Activated CD8-positive, alpha-beta memory T cell treated with anti-CD3 and anti-CD28 coated beads, Interleukin-2, amount 10 ng/mL, durations not matched to agents 7 days and 5 days (primary cell): ENCODE results near the gene FILIP1L. TPM values are rescaled to one million over a fixed set of nuclear protein-coding genes. Genes with fewer than 3 reads are reported as not detected.

Experiments
- ATAC-seq: fragments of 150-1000 bp; cut with Tn5 transposase; one replicate; pipeline ENCODE4 v1.10.0; 2021; ENCODE audit warnings: moderate library complexity
- CTCF ChIA-PET: fragments of 350-600 bp; sonication (Branson Sonifier 250); formaldehyde crosslinking; loops from one replicate; lab custom pipeline; 2021; ENCODE audit warnings: antibody characterized with exemption; lab: Charles Lee
- DNase-seq: peaks from one replicate; pipeline ENCODE4 v3.0.0-alpha.2; 2020
- H3K27ac Mint-ChIP-seq: one replicate; pipeline ENCODE4 v1.8.0; 2021; ENCODE audit warnings: mild to moderate bottlenecking, mixed read lengths
- H3K27me3 Mint-ChIP-seq: one replicate; pipeline ENCODE4 v1.8.0; 2021; ENCODE audit warnings: mixed read lengths
- H3K36me3 Mint-ChIP-seq: one replicate; pipeline ENCODE4 v1.8.0; 2021; ENCODE audit warnings: mild to moderate bottlenecking, mixed read lengths
- H3K4me1 Mint-ChIP-seq: one replicate; pipeline ENCODE4 v1.8.0; 2021; ENCODE audit warnings: mixed read lengths
- H3K4me3 Mint-ChIP-seq: one replicate; pipeline ENCODE4 v1.8.0; 2021; ENCODE audit warnings: mild to moderate bottlenecking, moderate library complexity, mixed read lengths
- H3K9me3 Mint-ChIP-seq: one replicate; pipeline ENCODE4 v1.8.0; 2022; ENCODE audit warnings: low read depth, mixed read lengths
- total RNA-seq, 2 experiments: library from RNA; stranded (reverse); gene quantifications; one replicate each; pipeline ENCODE4 v1.2.3, GENCODE V29; 2021

Gene FILIP1L
- total RNA-seq, 2 experiments from 2014 or later: 2.4 to 15.5 TPM

DNA sequence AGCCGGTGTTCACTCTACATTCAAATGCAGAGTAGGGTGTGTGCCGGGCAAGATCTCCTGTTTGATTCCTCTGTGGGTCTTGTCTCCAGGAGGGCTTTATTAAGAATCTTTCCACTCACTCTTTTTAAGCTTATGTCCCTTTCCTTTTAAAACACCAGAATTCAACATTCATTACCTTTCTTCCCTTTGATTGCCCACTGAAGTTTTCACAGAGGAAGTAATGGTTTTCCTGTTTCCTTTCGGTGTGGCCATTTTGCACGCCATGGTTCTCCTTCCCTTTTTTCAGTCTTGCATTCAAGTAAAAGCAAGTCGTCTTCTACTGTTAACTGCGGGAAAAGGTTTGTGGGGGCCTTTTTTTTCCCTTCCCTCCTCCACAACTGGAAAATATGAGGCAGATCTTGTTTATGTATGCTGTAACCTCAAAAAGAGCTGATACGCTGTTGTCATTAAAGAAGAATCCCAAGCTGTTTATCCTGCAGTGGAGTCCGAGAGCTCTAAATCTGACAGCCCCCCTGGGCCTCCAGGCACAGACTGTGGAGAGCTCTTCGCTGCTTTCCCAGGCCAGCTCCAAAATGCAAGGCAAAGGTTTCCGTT, 40.5 kb downstream of the FILIP1L start:
- CTCF ChIA-PET: interaction anchor here (0.8 to 7.5 kb wide), 8 partner anchors 8 to 242 kb away, joined by 3 to 59 read pairs (median 6); no protein-coding TSS in a partner anchor
- no peaks in the 10 kb centered on the region for H3K27me3 Mint-ChIP-seq
- H3K36me3 Mint-ChIP-seq: peaks cover 45% of the 10 kb centered on the region
- DNase-seq (peak; percentile 58), ATAC-seq (peak; percentile 49)
- H3K27ac Mint-ChIP-seq: peak overlapping the region; percentile 88
- H3K9me3 Mint-ChIP-seq: no peaks in the 10 kb centered on the region
- peaks cover 66% of the 10 kb centered on the region for H3K4me1 Mint-ChIP-seq
- peak overlapping the region; percentile 45 for H3K4me3 Mint-ChIP-seq

DNA sequence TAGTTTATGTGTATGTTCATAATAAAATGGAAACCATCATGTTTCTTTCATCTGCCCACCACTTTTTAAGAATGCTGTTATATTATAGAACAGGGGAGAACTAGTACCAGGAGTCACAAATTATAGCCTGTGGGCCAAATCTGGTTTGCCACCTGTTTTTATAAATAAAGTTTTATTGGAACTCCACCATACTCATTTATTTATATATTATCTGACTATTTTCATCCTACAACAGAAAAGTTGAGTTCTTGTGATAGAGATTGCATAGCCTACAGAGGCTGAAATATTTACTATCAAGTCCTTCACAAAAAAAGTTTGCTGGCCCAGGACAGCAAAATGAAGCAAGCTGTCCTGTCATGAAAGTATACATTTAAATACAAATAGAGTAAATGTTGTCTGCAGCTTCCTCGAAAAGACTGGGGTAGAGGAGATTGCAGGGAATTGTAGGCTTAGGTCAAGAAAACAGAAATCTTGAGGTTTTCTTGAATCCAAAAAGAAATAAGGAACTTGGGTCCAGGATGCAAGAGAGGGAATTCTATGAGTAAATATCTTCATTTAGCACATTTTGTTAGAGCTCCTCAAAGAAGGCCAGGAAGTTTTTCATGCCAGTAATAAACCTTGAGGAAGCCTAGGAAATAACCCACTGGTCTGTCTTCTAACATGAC, 41.1 kb downstream of the FILIP1L start:
- peaks cover 45% of the 10 kb centered on the region for H3K36me3 Mint-ChIP-seq
- peak overlapping the region; percentile 45 for H3K4me3 Mint-ChIP-seq
- peak overlapping the region; percentile 88 for H3K27ac Mint-ChIP-seq
- peaks cover 67% of the 10 kb centered on the region for H3K4me1 Mint-ChIP-seq
- CTCF ChIA-PET: interaction anchor here (0.8 to 7.5 kb wide), 10 partner anchors 9 to 241 kb away, joined by 3 to 59 read pairs (median 4); partner anchors contain the start of gene TBC1D23
- DNase-seq (no peak), ATAC-seq (peak; percentile 14)
- no peaks in the 10 kb centered on the region for H3K27me3 Mint-ChIP-seq
- H3K9me3 Mint-ChIP-seq: no peaks in the 10 kb centered on the region

DNA sequence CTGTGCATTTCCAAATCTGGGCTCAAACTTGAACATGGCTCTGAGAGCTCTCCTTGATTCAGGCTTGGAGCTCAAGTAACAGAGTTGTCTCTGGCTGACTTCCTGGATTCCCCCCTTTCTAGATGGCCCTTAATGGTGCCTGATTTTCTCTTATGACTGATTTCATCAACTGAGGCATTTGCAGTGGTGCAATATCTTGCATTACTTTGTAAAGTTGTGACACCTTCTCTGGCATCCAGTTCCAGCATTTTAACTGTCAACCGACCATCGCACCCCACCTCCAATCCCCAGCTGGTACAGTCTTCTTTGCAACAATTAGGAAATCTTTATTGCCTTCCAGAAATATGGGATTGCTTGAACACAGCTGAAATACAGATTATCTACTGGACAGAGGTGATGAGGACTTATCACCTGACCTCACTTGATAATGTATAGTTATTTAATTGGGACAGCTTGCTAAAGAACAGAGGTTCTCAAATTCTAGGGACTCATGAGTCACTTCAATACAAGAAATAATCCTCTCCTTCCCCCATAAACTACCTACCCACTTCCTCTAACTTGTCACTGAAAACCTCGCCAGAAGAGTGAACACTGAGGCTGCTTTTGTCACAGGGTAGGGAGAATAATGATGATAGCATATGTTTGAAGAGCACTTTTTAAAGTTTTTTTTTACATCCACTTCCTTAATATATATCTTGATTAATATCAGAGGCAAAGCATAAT, 41.8 kb downstream of the FILIP1L start:
- H3K4me3 Mint-ChIP-seq: peak overlapping the region; percentile 14
- peak overlapping the region; percentile 88 for H3K27ac Mint-ChIP-seq
- H3K4me1 Mint-ChIP-seq: peaks cover 67% of the 10 kb centered on the region
- no peaks in the 10 kb centered on the region for H3K27me3 Mint-ChIP-seq
- no peaks in the 10 kb centered on the region for H3K9me3 Mint-ChIP-seq
- ATAC-seq (peak; percentile 81), DNase-seq (peak; percentile 61)
- H3K36me3 Mint-ChIP-seq: peaks cover 45% of the 10 kb centered on the region
- CTCF ChIA-PET: interaction anchor here (0.9 to 7.5 kb wide), 9 partner anchors 12 to 230 kb away, joined by 3 to 59 read pairs (median 3); partner anchors contain the start of gene TBC1D23

DNA sequence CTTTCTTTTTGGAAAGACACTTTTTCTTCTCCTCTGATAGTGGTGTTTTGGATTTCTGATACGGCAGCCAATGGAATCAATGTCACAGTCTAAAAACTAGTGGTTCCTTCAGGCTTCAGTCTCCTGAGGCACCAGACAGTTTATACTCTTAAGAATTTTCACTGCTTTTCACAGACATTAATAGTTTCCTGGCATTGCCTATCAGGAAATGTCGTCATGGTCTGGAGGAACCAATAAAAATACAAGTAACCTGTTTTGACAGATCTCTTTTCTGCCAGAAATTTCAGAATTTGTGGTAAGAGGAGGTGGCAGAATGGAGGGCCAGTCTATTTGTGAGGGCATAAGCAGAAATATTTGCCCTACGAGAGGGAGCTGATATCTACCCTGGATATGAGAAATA, 44.8 kb downstream of the FILIP1L start:
- peaks cover 28% of the 10 kb centered on the region for H3K36me3 Mint-ChIP-seq
- no peak for ATAC-seq
- DNase-seq: no peak
- no peaks in the 10 kb centered on the region for H3K27me3 Mint-ChIP-seq
- H3K27ac Mint-ChIP-seq: no peak overlapping the region
- no peaks in the 10 kb centered on the region for H3K9me3 Mint-ChIP-seq
- H3K4me1 Mint-ChIP-seq: peaks cover 50% of the 10 kb centered on the region
- H3K4me3 Mint-ChIP-seq: no peak overlapping the region
- CTCF ChIA-PET: interaction anchor here (0.6 to 2.7 kb wide), 32 partner anchors 9 to 263 kb away, joined by 3 to 54 read pairs (median 5); partner anchors contain the start of genes CMSS1 and TBC1D23

DNA sequence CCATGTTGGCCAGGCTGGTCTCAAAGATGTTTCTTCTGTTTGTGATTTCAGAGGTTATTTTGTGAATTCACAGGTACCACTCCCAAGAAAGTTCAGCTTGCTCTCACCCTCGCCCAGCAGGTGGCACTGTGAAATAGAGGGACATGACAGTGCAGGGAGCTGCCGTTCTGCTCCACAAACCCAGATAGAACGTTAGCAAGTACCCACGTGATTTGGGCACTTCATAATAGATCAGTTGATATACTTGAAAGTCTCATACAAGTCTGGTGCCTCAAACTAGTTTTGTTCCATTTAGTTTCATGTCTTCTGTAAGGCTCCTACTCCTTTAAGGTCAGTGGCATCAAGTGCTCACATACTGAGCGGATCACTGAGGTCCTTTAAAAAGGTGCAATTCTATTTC, 45.5 kb downstream of the FILIP1L start:
- Mint-ChIP-seq H3K27ac (peak overlapping the region; percentile 4), H3K36me3 (peaks cover 28% of the 10 kb centered on the region), H3K4me3 (no peak overlapping the region), H3K9me3 (no peaks in the 10 kb centered on the region), H3K27me3 (no peaks in the 10 kb centered on the region), H3K4me1 (peaks cover 50% of the 10 kb centered on the region)
- ATAC-seq (peak; percentile 79), DNase-seq (peak; percentile 91)
- CTCF ChIA-PET: interaction anchor here (0.6 to 2.7 kb wide), 36 partner anchors 8 to 264 kb away, joined by 3 to 54 read pairs (median 4); partner anchors contain the start of genes CMSS1 and TBC1D23

DNA sequence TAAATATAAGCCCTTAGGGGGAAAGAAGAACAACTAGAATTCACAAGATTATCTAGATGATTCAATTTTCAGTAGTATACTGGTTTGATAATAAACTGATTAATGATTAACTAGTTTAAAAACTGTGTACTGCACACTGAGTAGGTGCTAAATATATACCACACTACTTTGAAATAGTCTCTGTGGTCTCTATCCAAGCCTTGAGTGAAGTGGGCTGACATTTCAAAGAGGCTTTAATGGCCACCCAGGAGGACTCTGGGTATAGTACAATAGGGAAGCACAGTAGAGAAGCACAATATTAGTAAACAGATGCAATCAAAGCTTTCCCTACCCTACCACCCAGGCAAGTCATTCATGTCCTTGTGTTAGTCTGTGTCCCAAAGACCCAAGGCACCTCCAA, 46.7 kb downstream of the FILIP1L start:
- Mint-ChIP-seq H3K4me3 (no peak overlapping the region), H3K36me3 (peaks cover 26% of the 10 kb centered on the region), H3K27me3 (no peaks in the 10 kb centered on the region), H3K4me1 (peaks cover 40% of the 10 kb centered on the region), H3K9me3 (no peaks in the 10 kb centered on the region), H3K27ac (no peak overlapping the region)
- ATAC-seq (no peak), DNase-seq (no peak)
- CTCF ChIA-PET: interaction anchor here (1.0 to 2.7 kb wide), 5 partner anchors 23 to 235 kb away, joined by 4 to 54 read pairs (median 24); no protein-coding TSS in a partner anchor

- CTCF ChIA-PET: interaction anchor here (0.7 to 2.9 kb wide), 3 partner anchors 36 to 233 kb away, joined by 3 to 12 read pairs (median 9); no protein-coding TSS in a partner anchor
- Mint-ChIP-seq H3K4me1 (peaks cover 27% of the 10 kb centered on the region), H3K27ac (no peak overlapping the region), H3K4me3 (no peak overlapping the region), H3K27me3 (no peaks in the 10 kb centered on the region), H3K36me3 (peaks cover 3% of the 10 kb centered on the region), H3K9me3 (no peaks in the 10 kb centered on the region)
- DNase-seq (no peak), ATAC-seq (no peak)
Measured at GRCh38 chr3:100063929-100064461, 50.3 kb downstream of the FILIP1L start.

DNA sequence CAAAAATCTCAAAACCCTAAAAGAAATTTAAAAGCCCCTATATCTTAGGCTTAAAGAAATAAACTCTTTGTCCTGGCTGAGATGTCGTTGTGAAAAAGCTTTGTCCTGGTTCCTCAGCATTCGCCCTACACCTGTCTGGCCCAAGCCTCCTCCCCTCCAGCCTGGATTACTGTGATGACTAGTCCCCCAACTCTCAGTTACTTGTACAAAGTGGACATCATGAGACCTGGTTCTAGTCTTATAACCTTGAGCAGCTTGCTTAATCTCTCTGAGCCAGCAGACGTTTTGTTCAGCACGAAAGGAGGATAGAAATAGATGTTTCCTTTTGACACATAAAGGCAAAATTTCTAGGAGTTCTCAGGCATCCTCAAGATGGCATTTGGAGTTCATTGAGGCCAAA, 51.6 kb downstream of the FILIP1L start:
- no peak overlapping the region for H3K27ac Mint-ChIP-seq
- CTCF ChIA-PET: no interaction called here

GRCh38 chr3:100060685-100061484, 53.4 kb downstream of the FILIP1L start:
- CTCF ChIA-PET: interaction anchor here (0.6 to 1.4 kb wide), 6 partner anchors 8 to 197 kb away, joined by 3 to 5 read pairs (median 4); no protein-coding TSS in a partner anchor
- ATAC-seq: peak; percentile 90
- H3K36me3 Mint-ChIP-seq: no peaks in the 10 kb centered on the region
- H3K4me1 Mint-ChIP-seq: peaks cover 27% of the 10 kb centered on the region
- H3K27ac Mint-ChIP-seq: peak overlapping the region; percentile 68
- no peak overlapping the region for H3K4me3 Mint-ChIP-seq
- no peaks in the 10 kb centered on the region for H3K9me3 Mint-ChIP-seq
- peak; percentile 82 for DNase-seq
- H3K27me3 Mint-ChIP-seq: no peaks in the 10 kb centered on the region

More for the DNA sequence above, 51.6 kb downstream of the FILIP1L start:
- Mint-ChIP-seq H3K4me1 (peaks cover 27% of the 10 kb centered on the region), H3K27me3 (no peaks in the 10 kb centered on the region), H3K36me3 (no peaks in the 10 kb centered on the region), H3K4me3 (no peak overlapping the region), H3K9me3 (no peaks in the 10 kb centered on the region)
- DNase-seq: no peak
- no peak for ATAC-seq

- no peaks in the 10 kb centered on the region for H3K27me3 Mint-ChIP-seq
- no peak overlapping the region for H3K27ac Mint-ChIP-seq
- ATAC-seq: no peak
- H3K36me3 Mint-ChIP-seq: no peaks in the 10 kb centered on the region
- H3K9me3 Mint-ChIP-seq: no peaks in the 10 kb centered on the region
- peaks cover 27% of the 10 kb centered on the region for H3K4me1 Mint-ChIP-seq
- CTCF ChIA-PET: interaction anchor here (1.2 to 1.4 kb wide), 2 partner anchors 14 to 31 kb away, joined by 5 read pairs; no protein-coding TSS in a partner anchor
- no peak overlapping the region for H3K4me3 Mint-ChIP-seq
- no peak for DNase-seq
Measured at GRCh38 chr3:100059472-100059871, 54.8 kb downstream of the FILIP1L start.

GRCh38 chr3:100057716-100058575, 56.4 kb downstream of the FILIP1L start:
- Mint-ChIP-seq H3K27ac (no peak overlapping the region), H3K4me1 (peaks cover 20% of the 10 kb centered on the region), H3K27me3 (no peaks in the 10 kb centered on the region), H3K9me3 (no peaks in the 10 kb centered on the region), H3K4me3 (no peak overlapping the region), H3K36me3 (no peaks in the 10 kb centered on the region)
- no peak for ATAC-seq
- CTCF ChIA-PET: interaction anchor here (1.2 to 3.1 kb wide), 3 partner anchors 11 to 33 kb away, joined by 3 to 11 read pairs (median 3); no protein-coding TSS in a partner anchor
- DNase-seq: no peak
